HepG2 (cell line): ENCODE results near the gene UBFD1. TPM values are rescaled to one million over a fixed set of nuclear protein-coding genes. Genes with fewer than 3 reads are reported as not detected.

Experiments used
- BORCS8-MEF2B ChIP-seq: sonication (generic); formaldehyde crosslinking; IDR thresholded peaks from 2 replicates; pipeline ENCODE4 v1.8.0; 2022; ENCODE audit warnings: mild to moderate bottlenecking, missing genetic modification reagents
- CEBPG ChIP-seq: IDR thresholded peaks from 2 replicates; pipeline ENCODE4 v1.6.1; 2016
- KDM3A ChIP-seq: IDR thresholded peaks from 2 replicates; pipeline ENCODE4 v1.6.1; 2018; ENCODE audit warnings: low read depth, missing compliant biosample characterization
- MED13 ChIP-seq: sonication (generic); formaldehyde crosslinking; IDR thresholded peaks from 2 replicates; pipeline ENCODE4 v1.5.0; 2020; ENCODE audit warnings: missing genetic modification reagents
- PRMT3 ChIP-seq: sonication (generic); formaldehyde crosslinking; IDR thresholded peaks from 2 replicates; pipeline ENCODE4 v1.8.1; 2022; ENCODE audit warnings: low read depth, mild to moderate bottlenecking, moderate library complexity, missing genetic modification reagents, borderline replicate concordance
- SMARCC2 ChIP-seq: fragments of 450-650 bp; IDR thresholded peaks from 2 replicates; pipeline ENCODE4 v1.6.1; 2017; ENCODE audit warnings: antibody characterized with exemption, mild to moderate bottlenecking
- THYN1 ChIP-seq: sonication (generic); formaldehyde crosslinking; IDR thresholded peaks from 2 replicates; pipeline ENCODE4 v1.8.1; 2023; ENCODE audit warnings: low read depth, mild to moderate bottlenecking, moderate library complexity, missing genetic modification reagents, borderline replicate concordance
- TRIM22 ChIP-seq: fragments of 450-650 bp; IDR thresholded peaks from 2 replicates; pipeline ENCODE4 v1.6.1; 2017
- ZKSCAN1 ChIP-seq: fragments of 150-350 bp; IDR thresholded peaks from 2 replicates; pipeline ENCODE4 v1.6.1; 2014; ENCODE audit warnings: low read length
- ZNF20 ChIP-seq: sonication (generic); formaldehyde crosslinking; IDR thresholded peaks from 2 replicates; pipeline ENCODE4 v1.4.0; 2020; ENCODE audit warnings: mild to moderate bottlenecking, moderate library complexity, missing genetic modification reagents
- ZNF274 ChIP-seq: sonication (generic); formaldehyde crosslinking; IDR thresholded peaks from 2 replicates; pipeline ENCODE4 v1.5.1; 2020; ENCODE audit warnings: mild to moderate bottlenecking, missing genetic modification reagents
- ZNF597 ChIP-seq: sonication (generic); formaldehyde crosslinking; IDR thresholded peaks from 2 replicates; pipeline ENCODE4 v1.5.0; 2020; ENCODE audit warnings: missing genetic modification reagents
- ZNF879 ChIP-seq: sonication (generic); formaldehyde crosslinking; IDR thresholded peaks from 2 replicates; pipeline ENCODE4 v1.8.1; 2023; ENCODE audit warnings: missing genetic modification reagents
- polyA plus RNA-seq, 8 experiments: library from polyadenylated mRNA; depleted of rRNA in 3 of 8; stranded (reverse) in 7 of 8; unstranded in 1 of 8; fragments of >200 nt; fragmentation: Illumina TruSeq in 4 of 8; extraction: Trizol in 4 of 8; gene quantifications; 2 replicates each; pipeline versions ENCODE4 v1.2.1 to v1.2.3, GENCODE V29; 2011 to 2016; ENCODE audit warnings: low read depth in 4 of 8, missing spikeins in 1 of 8, mixed read lengths in 1 of 8; ENCODE audit not compliant: insufficient read depth in 1 of 8
- total RNA-seq, 5 experiments: library from RNA; depleted of rRNA; stranded (reverse); fragments of >200 nt; fragmentation: Illumina TruSeq; extraction: Trizol; gene quantifications; 2 replicates each; pipeline ENCODE4 v1.2.3, GENCODE V29; 2016; ENCODE audit warnings: low read depth in 1 of 5
- TF ChIP-seq, protein P1 (sequence below): sonication (generic); formaldehyde crosslinking; IDR thresholded peaks from 2 replicates; pipeline ENCODE4 v1.4.0; 2020; ENCODE audit warnings: missing genetic modification reagents, borderline replicate concordance
- TF ChIP-seq, protein P2 (sequence below), 2 experiments: IDR thresholded peaks; 2 replicates each; pipeline ENCODE4 v1.6.1; 2011 to 2012; ENCODE audit warnings: low read length in 2 of 2, borderline replicate concordance in 1 of 2, low read depth in 1 of 2, mild to moderate bottlenecking in 1 of 2, moderate library complexity in 1 of 2
- TF ChIP-seq, protein P3 (sequence below): sonication (generic); formaldehyde crosslinking; IDR thresholded peaks from 2 replicates; pipeline ENCODE4 v1.4.0; 2020; ENCODE audit warnings: low read depth, mild to moderate bottlenecking, missing genetic modification reagents

The UBFD1 gene
- total and polyA plus RNA-seq, 2 of the 13 experiments (the other 11 are each of a cell fraction or from before 2014, with no cell fraction given): 100 to 111 TPM

GRCh38 chr16:23510164-23510914 is 47.2 kb upstream of the UBFD1 start, which contains the start of gene GGA2 (continued):
- TF ChIP-seq, protein P1, sequence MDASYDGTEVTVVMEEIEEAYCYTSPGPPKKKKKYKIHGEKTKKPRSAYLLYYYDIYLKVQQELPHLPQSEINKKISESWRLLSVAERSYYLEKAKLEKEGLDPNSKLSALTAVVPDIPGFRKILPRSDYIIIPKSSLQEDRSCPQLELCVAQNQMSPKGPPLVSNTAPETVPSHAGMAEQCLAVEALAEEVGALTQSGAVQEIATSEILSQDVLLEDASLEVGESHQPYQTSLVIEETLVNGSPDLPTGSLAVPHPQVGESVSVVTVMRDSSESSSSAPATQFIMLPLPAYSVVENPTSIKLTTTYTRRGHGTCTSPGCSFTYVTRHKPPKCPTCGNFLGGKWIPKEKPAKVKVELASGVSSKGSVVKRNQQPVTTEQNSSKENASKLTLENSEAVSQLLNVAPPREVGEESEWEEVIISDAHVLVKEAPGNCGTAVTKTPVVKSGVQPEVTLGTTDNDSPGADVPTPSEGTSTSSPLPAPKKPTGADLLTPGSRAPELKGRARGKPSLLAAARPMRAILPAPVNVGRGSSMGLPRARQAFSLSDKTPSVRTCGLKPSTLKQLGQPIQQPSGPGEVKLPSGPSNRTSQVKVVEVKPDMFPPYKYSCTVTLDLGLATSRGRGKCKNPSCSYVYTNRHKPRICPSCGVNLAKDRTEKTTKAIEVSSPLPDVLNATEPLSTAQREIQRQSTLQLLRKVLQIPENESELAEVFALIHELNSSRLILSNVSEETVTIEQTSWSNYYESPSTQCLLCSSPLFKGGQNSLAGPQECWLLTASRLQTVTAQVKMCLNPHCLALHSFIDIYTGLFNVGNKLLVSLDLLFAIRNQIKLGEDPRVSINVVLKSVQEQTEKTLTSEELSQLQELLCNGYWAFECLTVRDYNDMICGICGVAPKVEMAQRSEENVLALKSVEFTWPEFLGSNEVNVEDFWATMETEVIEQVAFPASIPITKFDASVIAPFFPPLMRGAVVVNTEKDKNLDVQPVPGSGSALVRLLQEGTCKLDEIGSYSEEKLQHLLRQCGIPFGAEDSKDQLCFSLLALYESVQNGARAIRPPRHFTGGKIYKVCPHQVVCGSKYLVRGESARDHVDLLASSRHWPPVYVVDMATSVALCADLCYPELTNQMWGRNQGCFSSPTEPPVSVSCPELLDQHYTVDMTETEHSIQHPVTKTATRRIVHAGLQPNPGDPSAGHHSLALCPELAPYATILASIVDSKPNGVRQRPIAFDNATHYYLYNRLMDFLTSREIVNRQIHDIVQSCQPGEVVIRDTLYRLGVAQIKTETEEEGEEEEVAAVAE (CRISPR knock-in tag): peak; percentile 81; the same call in 1 of the 2 replicates
- TF ChIP-seq, protein P2, sequence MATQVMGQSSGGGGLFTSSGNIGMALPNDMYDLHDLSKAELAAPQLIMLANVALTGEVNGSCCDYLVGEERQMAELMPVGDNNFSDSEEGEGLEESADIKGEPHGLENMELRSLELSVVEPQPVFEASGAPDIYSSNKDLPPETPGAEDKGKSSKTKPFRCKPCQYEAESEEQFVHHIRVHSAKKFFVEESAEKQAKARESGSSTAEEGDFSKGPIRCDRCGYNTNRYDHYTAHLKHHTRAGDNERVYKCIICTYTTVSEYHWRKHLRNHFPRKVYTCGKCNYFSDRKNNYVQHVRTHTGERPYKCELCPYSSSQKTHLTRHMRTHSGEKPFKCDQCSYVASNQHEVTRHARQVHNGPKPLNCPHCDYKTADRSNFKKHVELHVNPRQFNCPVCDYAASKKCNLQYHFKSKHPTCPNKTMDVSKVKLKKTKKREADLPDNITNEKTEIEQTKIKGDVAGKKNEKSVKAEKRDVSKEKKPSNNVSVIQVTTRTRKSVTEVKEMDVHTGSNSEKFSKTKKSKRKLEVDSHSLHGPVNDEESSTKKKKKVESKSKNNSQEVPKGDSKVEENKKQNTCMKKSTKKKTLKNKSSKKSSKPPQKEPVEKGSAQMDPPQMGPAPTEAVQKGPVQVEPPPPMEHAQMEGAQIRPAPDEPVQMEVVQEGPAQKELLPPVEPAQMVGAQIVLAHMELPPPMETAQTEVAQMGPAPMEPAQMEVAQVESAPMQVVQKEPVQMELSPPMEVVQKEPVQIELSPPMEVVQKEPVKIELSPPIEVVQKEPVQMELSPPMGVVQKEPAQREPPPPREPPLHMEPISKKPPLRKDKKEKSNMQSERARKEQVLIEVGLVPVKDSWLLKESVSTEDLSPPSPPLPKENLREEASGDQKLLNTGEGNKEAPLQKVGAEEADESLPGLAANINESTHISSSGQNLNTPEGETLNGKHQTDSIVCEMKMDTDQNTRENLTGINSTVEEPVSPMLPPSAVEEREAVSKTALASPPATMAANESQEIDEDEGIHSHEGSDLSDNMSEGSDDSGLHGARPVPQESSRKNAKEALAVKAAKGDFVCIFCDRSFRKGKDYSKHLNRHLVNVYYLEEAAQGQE (IDR thresholded peaks at IDR 0.05; ENCODE audit: borderline replicate concordance in 1 of 2, low read depth in 1 of 2, low read length in 2 of 2): peak in 1 of 2 experiments; percentile 56; a peak in 1 of 4 replicates
- 0 out of 2 replicates have a peak, but pooled peaks have one; percentile 18 for TF ChIP-seq CEBPG
- TF ChIP-seq ZNF20: no peak
- no peak for TF ChIP-seq ZNF879 (CRISPR knock-in tag)
- no peak for TF ChIP-seq TRIM22
- TF ChIP-seq SMARCC2: no peak
- peak; percentile 94; the same call in 1 of the 2 replicates for TF ChIP-seq ZNF597 (CRISPR knock-in tag)
- TF ChIP-seq ZNF274 (CRISPR knock-in tag): peak; percentile 75; the same call in 1 of the 2 replicates
- TF ChIP-seq ZKSCAN1: no peak
- TF ChIP-seq BORCS8-MEF2B (CRISPR knock-in tag): peak; percentile 92
- TF ChIP-seq KDM3A: no peak
- TF ChIP-seq, protein P3, sequence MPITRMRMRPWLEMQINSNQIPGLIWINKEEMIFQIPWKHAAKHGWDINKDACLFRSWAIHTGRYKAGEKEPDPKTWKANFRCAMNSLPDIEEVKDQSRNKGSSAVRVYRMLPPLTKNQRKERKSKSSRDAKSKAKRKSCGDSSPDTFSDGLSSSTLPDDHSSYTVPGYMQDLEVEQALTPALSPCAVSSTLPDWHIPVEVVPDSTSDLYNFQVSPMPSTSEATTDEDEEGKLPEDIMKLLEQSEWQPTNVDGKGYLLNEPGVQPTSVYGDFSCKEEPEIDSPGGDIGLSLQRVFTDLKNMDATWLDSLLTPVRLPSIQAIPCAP (CRISPR knock-in tag): peak; percentile 85; the same call in 1 of the 2 replicates
- peak; percentile 94 for TF ChIP-seq PRMT3
- no peak for TF ChIP-seq THYN1
- peak; percentile 88 for TF ChIP-seq MED13 (CRISPR knock-in tag)
